Left hindlimb (tissue), 1 donor: ENCODE results near the gene NLGN1.

ENCODE experiments used
- DNase-seq: peaks from one replicate; pipeline ENCODE4 v3.0.0-alpha.2; 2018

The NLGN1 gene

DNA sequence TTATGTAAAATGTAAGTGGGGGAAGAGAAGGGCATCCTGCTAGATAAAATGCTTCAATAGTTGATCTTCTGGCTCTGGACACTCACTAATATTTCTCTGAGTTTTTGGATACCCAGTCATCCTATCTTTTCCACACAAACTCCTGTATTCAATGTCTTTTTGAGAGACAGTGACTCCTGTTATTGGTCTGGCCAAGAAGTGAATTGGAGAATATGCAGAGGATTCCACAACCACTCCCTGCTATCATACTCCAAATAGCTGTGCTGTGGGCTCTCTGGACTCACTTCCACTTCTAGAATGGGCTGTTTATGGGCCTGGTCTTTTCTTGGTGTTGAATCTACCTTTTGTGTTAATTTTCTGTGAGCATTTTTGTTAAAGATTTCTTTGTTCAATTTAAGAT is 376.8 kb downstream of the NLGN1 start:
- no peak for DNase-seq

DNA sequence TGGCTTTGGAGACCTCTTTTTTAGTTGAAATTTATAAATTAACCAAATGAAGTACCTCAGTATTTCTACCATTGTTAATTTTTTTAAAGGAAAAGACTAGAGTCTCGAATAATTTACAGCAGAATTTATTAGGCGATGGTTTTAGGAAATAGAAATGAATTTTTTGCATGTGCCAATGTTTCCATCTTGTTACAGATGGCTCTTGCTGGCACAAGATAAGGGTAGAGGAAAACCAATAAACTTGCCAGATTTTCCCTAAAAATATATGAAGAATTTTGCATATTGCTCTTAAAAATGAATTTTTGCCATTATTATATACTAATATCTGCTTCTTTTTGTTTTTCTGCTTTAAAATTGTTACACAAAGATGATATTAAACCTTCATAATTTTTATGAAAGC is 380.7 kb downstream of the NLGN1 start:
- no peak for DNase-seq

DNA sequence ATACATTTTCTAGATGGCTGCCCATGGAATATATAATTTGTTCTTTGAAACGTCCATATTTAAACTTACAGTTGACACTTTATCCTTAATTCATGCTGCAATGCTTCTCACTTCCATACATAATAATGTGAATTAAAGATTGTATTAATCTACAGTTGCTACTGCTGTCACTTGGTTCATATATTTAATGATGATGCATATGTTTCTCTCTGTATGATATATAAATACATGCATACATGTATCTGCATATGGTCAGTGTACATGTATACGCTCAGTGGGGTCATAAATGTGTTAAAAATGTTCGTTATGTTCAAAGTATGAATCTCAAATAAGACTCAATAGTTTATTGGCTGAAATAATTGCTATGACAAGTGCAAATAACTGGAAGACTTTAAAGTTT is 382.5 kb downstream of the NLGN1 start:
- DNase-seq, result no peak

DNA sequence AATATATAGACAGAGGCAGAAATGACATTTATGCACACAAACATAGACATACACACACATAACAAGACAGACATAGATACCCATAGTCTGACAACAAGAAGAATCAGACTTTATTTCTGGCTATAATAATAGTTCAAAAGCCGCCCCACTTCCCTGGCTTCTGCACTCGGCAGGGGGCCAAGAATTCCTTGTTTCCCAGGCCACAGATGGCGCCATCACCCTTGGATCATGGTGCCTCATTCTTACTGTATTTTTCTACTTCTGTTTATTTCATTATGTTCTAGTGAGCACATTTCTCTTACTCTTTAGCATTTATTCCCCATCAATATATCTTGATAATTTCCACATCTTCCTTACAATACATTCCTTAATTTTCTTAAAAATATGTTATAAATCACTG is 387.5 kb downstream of the NLGN1 start:
- no peak for DNase-seq

DNA sequence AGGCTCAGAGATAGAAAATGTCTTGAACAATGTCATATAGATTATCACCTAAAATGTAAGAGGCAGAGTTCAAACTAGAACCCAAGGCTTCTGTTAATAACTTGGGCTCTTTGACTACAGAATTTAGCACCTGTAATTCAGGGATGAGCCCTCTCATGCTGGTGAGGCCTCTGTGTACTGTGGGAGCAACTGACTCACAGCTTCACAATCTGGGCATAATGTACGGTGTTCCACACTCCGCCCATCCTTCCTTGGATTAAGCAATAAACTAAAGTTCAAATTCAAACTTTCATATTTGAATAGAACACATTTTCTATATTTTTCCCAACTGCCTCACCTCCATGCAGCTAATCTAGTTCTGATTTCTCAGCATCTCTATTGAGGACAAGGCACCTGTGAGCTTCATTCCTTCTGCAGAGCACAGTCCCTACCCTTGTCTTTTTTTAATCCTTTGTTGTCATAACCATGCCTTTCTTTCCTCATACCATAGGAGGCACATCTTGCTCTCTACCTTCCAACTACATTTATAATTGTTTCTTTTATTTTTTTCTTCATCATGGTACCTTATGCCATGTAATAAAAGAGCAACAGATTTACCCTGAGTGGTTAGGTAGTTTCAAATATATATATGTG is 392.1 kb downstream of the NLGN1 start:
- no peak for DNase-seq

DNA sequence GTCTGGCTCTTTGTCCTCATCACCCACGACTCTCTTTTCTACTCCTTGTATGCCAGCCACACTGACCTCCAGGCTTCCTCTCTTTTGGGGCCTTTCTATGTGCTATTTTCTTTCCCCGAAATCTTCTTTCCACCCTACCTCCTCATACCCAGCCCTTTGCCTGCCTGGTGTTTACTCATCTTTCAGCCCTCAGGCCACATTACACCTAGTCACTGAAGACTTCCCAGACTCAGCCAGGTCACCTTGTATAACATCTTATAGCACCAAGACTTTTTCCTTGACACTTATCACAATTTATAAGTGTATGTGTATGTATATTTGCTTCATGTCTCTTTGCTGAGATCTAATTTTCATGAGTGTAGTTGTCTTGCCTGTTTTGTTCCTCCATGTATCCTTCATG is 396.4 kb downstream of the NLGN1 start:
- no peak for DNase-seq

DNA sequence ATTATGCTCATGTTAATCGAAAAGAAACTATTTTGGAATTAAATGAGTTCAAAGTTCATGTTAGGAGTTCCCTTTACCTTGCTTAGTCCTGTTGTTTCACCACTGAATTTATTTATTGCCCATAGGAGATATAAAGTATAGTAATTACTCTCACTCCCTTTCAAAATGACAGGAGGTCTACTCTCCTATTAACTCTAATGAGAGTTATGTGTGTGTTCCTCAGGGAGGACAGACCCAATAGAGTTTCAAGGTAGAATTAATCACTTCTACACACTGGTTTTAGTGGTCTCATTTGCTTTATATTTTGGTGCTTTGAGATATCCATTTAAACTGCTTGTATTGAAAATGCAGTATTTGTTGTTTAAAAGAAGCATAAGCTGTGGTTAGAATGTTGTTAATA is 398.9 kb downstream of the NLGN1 start:
- no peak for DNase-seq

DNA sequence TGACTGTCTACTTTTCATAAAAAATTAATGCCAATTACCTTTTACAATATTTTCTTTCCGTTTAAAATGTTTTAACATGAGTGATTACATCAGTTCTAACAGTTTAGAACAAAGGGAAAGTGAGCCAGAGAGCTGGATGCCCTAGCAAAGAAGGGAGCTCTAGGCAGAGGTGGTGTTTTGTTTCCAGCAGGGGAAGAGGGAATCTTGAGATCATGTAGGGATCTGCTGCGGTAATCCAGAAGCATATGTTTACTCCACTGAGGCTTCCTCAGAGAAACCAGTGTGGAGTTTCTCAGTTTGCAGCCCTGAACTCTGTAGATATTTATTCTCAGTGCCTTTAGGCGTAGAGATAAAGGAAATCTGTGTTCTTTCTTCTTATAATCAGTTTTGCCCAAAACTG is 399.3 kb downstream of the NLGN1 start:
- no peak for DNase-seq

DNA sequence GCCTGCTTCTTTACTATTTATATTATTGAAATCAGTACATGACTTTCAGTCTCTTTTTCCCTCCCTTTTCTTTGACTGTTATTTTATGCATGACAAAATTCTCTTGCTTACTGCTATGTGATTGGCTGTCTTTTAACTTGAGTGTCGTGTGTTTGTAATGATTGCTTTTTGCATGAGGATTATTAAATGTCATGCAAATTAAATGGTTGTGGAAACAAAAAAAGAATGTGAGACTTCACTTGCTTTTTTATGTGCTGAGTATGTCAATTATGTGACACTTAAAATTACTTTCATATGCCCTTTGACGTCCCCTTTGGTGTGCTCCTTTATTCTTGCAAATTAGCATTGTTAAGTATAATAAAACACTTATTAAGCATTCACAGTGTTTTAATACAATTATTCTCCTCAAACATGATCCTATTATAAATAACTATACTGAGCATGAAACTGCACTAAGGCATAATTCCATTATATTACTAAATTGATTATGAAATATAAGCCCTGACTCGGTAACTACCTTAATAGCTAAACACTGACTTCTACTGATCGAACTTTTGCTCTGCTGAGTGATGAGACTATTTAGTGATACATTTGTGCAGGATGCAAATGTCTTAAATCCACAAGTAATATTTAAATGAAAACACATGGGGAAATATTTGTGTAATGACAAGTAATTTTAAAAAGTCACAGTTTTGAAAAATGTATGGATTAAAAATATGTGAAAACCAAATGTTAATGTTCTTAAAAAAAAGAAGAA is 401.7 kb downstream of the NLGN1 start:
- DNase-seq, result no peak

DNA sequence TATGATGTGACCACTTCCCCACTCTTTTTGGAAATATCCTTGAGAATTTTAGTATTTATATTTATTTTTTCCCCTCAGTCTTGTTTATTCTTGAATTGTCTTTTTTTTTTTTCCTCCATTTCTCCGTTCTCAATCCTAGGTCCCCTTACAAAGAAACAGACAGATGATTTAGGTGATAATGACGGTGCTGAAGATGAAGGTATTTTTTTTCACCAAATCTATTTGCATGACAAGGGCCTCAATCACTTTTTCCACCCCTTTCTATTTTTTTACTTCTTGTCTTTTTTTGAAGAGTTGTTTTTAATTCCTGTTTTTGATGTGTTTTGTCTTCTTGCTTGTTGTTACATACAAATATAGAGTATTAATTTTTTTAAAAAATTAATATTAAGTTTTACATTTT is 402.6 kb downstream of the NLGN1 start:
- DNase-seq, result no peak

DNA sequence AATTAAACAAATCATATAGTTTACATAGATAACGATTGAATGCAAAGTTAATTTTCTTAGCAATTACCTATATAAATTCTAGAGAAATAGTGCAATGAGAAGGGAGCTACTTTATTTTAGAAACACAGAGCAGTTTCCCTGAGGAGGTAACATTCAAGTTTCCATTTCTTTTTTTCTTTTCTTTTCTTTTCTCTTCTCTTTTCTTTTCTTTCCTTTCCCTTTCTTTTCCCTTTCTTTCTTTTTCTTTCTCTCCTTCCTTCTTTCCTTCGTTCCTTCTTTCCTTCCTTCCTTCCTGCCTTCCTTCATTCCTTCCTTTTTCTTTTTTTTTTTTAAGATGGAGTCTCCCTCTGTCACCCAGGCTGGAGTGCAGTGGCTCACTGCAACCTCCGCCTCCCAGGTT is 417.3 kb downstream of the NLGN1 start:
- no peak for DNase-seq

DNA sequence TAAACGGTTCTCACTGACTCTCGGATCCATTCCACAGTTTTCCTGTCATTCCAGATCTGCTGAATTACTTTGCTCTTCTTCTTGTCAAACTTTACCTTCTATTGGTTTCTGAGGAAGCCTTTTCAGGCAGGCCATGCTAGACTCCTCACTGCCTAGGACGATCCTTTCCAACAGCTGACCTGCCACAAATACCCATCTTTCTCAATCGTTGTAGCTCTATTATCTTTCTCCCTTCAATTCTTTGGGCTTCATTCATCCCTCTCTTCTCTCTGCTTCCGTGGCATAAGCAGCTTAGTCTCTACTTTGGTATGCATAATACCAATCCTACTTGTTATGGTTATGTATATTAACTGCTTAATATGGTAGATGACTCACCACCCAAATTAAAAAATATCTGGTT is 421.8 kb downstream of the NLGN1 start:
- no peak for DNase-seq

DNA sequence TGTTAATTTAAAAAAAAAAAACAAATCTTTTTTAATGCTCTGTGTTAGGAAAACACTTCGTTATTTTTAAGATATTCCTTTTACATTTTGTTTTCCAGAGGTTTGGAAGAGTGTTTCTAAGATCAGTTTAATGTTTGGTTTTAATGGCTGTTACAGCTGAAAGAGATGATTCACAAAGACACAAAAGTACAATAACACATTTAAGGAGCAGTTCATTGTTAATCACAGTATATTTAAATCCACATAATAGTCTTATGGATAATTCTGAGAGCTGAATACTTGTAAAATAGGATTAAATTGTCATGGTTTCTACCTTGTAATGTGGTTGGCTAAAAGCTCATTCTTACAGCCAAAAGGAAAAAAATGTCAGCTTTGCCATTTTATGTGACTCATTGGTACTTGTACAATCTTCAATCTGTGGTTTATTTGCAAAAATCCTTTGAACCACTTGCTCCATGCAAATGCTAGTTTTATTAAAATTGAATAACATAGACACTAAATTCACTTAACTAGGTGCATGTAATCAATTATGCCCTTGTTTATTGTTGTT is 426.4 kb downstream of the NLGN1 start:
- DNase-seq, result no peak

DNA sequence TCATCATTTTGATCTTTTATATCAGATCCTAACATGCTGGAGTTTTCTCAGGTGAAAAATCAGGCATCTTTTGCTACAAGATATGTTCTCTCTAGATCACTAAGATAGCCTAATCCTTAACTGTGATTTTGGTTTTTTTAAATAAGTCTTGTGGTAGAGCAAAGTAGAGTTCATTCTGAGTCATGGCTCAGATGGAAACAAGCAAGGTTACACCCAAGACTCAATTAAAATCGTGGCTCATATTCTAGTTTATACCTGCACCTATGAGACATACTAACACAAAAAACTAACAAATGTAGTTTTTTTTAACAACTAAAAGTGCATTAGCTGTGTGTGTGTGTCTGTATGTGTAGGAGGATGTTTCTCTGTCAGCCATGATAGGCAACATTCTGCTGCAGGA is 428.2 kb downstream of the NLGN1 start:
- no peak for DNase-seq

DNA sequence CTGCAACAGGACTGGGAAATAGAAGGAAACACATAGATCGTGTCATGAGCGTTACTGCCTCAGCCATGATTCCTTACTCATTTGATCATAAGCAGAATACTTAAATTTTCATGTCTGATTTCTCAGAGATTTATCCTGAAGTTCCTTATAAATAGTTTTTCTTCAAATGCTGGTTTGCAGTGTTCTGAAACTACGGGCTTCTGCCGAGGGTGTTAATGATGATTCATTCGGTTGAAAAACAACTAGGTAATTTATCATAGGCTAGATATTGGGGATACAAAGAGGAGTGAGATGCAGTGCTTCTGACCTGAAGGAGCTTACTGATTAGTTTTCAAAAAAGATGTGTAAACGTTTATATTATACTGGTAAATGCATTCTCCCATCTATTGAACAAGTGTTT is 428.9 kb downstream of the NLGN1 start:
- no peak for DNase-seq

DNA sequence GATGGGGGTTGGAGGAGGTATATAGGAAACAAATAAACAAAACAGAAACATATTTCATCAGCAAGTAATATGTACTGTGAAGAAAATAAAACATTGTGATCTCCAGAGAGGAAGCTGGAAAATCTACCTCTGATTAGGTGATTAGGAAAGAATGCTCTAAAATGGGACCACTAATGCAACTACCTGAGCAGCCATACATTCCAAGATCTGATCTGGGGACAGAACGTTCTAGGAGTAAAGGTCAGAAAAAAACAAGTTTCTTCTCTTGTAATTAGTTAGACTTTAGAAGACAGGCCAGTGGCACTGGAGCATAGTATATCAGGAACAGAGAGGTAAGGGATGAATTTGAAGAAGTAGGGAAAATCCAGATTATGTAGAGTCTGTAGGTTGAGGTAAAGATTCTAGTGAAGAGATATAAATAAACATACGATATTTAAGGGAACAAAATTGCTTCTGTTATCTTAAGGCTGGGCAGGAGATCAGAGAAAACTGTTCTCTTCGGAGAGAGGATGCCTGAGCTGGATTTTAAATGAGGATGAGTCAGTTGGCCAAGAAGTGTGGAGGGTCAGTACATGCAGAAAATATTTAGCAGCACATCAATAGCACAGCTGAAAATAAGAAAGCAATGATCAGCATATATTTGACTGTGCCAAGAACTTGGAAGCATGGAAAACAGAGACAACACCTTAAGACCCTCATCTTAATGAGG is 429.5 kb downstream of the NLGN1 start:
- DNase-seq, result no peak

DNA sequence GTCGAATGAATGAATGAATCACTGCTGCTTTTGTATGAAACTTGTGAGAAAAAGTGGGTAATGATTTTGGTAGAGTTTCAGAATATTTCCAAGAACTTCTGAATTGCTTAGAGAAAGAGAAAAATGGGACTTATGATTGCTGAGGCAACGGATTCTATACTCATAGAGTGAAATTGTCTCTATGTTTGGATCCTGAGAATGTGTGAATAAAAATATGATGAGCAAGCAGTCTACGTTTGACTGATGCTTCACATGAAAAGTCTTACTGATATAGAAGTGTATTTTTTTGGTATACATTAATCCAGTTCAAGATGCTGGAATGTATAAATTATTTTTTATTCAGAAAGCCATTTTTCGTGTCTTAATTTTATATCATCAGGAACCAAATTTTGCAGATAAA is 441.1 kb downstream of the NLGN1 start:
- no peak for DNase-seq

DNA sequence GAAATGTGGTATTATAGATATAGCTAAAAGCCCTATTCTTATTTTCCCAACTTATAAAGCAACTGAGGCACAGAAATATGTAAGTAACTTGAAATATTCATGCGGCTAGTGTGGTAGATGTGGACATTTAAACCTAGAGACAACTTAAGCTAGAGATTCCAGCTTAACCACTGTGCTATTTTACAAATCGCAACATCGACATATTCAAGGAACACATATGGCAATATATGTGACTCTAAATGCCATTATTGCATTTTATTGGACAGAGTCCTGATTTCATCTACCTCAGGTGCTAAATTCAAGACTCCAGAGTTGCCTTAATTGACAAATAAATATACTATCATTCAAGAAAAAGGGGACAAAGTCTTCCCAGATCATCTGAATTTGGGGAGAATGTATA is 442.3 kb downstream of the NLGN1 start:
- DNase-seq, result no peak

DNA sequence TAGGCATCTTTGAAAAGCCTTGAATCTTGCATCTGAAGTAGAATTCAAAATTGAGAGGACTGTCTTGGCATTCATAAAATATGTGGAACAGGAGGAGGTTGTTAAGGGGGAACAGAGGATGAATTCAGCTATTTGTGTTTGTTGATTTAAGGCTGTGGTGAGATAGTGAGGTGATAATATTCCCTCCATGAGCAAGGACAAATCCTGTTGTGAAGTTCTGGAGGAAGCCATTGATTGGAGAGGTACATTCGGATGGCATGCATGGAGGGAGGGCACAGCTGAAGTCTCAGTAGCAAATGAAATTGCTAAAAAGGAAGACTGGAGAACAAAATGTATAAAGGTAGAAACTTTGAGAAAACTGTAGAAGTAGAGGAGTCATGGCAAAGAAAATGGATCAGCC is 443.8 kb downstream of the NLGN1 start:
- no peak for DNase-seq

DNA sequence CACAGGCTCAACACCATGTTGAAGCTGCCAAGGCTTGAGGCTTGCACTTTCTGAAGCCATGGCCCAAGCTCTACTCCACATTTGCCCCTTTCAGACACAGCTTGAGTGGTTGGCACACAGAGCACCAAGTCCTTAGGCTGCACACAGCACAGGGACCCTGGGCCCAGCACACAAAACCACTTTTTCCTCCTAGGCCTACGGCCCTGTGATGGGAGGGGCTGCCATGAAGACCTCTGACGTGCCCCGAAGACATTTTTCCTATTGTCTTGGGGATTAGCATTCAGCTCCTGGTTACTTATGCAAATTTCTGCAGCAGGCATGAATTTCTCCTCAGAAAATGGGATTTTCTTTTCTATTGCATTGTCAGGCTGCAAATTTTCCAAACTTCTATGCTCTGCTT is 445.5 kb downstream of the NLGN1 start:
- no peak for DNase-seq

DNA sequence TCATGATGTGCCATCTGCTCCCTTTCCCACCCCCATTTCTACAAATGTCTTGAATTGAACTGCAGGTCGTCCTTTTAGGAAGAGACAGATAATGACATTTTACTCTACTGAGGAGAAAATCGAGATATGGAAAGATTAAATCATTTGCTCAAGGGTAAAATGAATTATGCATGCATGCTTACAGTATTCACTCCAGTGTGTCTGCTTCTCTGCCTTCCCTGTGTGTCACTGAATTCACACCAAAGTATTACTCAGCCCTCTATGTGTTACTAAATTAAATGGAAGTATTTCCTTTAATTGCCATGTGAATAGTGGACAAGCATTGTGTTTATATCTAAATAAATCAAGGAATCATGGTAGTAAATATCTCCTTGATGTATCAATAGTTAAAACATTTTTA is 449.0 kb downstream of the NLGN1 start:
- no peak for DNase-seq

DNA sequence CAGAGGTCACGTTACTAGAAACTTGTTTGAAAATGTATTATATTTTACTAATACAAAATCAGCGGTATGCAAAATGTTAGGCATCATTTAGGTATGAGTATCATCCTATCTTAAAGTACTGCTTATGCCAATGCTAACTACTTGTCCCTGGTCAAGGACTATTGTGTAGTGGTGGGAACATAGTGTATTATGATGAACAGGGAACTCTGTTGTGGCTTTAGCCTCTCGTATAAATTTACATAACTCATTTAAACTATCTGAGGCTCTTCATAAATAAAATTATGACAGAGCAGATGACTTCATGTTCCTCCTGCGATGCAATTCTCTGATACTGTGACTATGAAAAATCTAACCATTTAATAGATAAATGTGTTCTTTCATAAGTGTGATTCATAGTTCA is 451.9 kb downstream of the NLGN1 start:
- DNase-seq, result no peak

DNA sequence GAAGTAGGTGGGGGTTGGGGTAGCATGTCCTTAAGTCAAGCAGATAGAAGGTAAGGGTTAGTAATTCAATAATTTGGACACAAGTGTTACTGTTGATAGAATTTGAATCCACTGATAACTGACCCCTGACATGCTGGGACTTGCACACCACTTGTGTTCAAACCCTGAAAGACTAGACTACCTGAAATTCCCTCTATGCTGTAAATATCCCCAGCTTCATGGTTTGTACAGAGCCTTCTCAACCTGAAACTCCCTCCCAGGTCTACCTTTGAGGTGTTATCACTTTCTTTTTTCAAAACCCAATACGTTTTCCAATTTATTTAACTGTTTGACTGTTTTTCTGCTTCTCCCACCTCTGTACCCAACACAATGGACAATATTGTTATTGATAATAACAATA is 459.6 kb downstream of the NLGN1 start:
- no peak for DNase-seq

DNA sequence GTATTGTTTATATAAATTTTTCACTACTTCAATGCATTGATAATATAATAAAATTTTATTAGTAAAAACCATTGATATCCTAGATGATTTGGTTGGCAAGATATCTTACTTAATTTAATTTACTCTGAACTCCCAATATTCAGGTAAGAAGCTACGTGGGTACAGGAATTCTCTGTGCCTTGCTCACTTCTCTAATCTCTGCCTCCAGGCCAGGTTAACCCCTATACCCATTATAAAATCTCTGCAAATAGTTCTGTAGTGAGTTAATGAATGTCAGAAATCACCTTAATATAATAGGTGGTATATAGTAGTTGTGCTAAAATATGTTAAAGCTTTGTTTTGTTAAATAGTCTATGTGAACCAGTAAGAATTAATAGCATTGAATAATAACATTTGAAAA is 465.2 kb downstream of the NLGN1 start:
- no peak for DNase-seq
